BLaER1 treated with 17β-estradiol and CSF1 and Interleukin-3, amounts not matched to agents 10 nM and 100 nM (cell line): ENCODE measurements around the gene INSRR.

Source experiments
- H3K27ac ChIP-seq, 11 experiments: shearing (Covaris generic); formaldehyde crosslinking; 2 replicates each; pipeline ENCODE4 v1.8.1; 2022
- H3K27me3 ChIP-seq, 11 experiments: shearing (Covaris generic); formaldehyde crosslinking; 2 replicates each; pipeline ENCODE4 v1.8.1; 2022
- H3K36me3 ChIP-seq, 11 experiments: shearing (Covaris generic); formaldehyde crosslinking; 2 replicates each; pipeline ENCODE4 v1.8.1; 2022
- H3K4me1 ChIP-seq, 10 experiments: shearing (Covaris generic); formaldehyde crosslinking; 2 replicates each; pipeline ENCODE4 v1.8.1; 2022
- H3K4me2 ChIP-seq, 11 experiments: shearing (Covaris generic); formaldehyde crosslinking; 2 replicates each; pipeline ENCODE4 v1.8.1; 2022
- H3K4me3 ChIP-seq, 10 experiments: shearing (Covaris generic); formaldehyde crosslinking; 2 replicates each; pipeline ENCODE4 v1.8.1; 2022
- H3K9ac ChIP-seq, 11 experiments: shearing (Covaris generic); formaldehyde crosslinking; 2 replicates each; pipeline ENCODE4 v1.8.1; 2022
- H3K9me3 ChIP-seq, 11 experiments: shearing (Covaris generic); formaldehyde crosslinking; replicated peaks in 1 of 11; 2 replicates each; pipeline ENCODE4 v1.8.1; 2022
- H4K20me1 ChIP-seq, 11 experiments: shearing (Covaris generic); formaldehyde crosslinking; 2 replicates each; pipeline ENCODE4 v1.8.1; 2022
- Cebpa-rat ChIP-seq, 11 experiments: shearing (Covaris generic); IDR thresholded peaks; 2 replicates each; pipeline ENCODE4 v1.8.1; 2022

The INSRR gene

GRCh38 chr1:156794506-156795373 is 64.2 kb downstream of the INSRR start:
- peaks cover 96 to 100% (median 99%) of the 10 kb centered on the region in 11 experiments for H3K36me3 ChIP-seq
- no peak overlapping the region for H3K27ac ChIP-seq
- no peak overlapping the region for H3K4me3 ChIP-seq
- no peaks in the 10 kb centered on the region for H3K27me3 ChIP-seq
- no peaks in the 10 kb centered on the region for H3K4me1 ChIP-seq
- no peak overlapping the region for H3K4me2 ChIP-seq
- no peak for TF ChIP-seq Cebpa-rat (IDR thresholded peaks at IDR 0.05)
- peaks cover 18 to 75% (median 54%) of the 10 kb centered on the region in 11 experiments; a peak in 19 of 22 replicates for H4K20me1 ChIP-seq
- no peaks in the 10 kb centered on the region for H3K9me3 ChIP-seq
- H3K9ac ChIP-seq, result no peak overlapping the region
